DMS 273 (cell line): ENCODE data around the gene ATF6B.
A peak's percentile ranks its signal among the peaks of the same experiment; 100 is the strongest.
"Not testable (repeated sequence)": the region's sequence is repeated elsewhere in the genome, so short reads cannot be mapped to it uniquely, and the experiment has no call there.

ENCODE experiments used
- DNase-seq: peaks from one replicate; lab custom pipeline; 2025; ENCODE audit not compliant: unreplicated experiment; lab: John Stamatoyannopoulos, UW

ATF6B gene

DNA sequence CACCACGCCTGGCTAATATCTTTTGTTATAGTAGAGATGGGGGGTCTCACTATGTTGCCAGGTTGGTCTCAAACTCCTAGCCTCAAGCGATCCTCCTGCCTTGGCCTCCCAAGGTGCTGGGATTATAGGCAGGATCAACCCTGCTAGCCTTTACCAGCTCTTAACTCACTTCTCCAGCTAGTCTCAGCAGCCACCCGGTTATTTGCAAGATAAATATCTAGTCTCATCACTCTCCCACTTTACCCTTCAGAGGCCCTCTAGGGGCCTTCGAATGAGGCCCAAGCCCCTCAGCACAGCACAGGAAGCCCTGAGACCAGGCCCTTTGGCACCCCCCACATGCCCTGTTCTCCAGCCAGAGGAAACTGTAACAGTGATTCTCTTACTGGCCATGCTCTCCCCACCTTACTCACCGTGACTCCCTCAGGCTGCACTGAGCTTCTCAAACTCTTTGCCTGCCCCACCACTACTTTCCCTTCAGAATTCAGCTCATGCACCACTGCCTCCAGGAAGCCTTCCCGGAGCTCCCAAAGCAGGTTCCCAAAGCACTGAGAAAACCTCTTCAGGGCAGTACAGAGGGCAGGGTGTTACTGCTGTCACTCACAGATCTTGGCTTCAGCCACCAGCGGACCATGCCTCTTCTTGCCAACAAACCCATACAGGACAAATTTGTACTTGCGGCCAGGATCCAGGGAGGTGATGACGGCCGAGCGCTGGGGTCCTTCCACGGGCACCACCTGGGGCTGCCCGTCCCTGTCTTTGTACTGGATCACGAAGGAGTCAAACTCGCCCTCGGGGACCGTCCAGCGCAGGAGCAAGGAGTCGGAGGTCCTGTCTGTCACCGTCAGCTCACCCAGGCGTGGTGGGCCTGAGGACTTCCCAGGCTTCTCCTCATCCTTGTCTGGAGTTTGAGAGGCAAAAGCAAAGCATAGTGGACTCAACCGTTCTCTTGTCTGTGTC, 44.0 kb downstream of the ATF6B start:
- DNase-seq, result no peak

- no peak for DNase-seq
Measured at GRCh38 chr6:32082935-32083334, 45.1 kb downstream of the ATF6B start.

- DNase-seq, result no peak
Measured at GRCh38 chr6:32082478-32082877, 45.6 kb downstream of the ATF6B start.

GRCh38 chr6:32081168-32081990, 46.7 kb downstream of the ATF6B start:
- DNase-seq, result no peak

DNA sequence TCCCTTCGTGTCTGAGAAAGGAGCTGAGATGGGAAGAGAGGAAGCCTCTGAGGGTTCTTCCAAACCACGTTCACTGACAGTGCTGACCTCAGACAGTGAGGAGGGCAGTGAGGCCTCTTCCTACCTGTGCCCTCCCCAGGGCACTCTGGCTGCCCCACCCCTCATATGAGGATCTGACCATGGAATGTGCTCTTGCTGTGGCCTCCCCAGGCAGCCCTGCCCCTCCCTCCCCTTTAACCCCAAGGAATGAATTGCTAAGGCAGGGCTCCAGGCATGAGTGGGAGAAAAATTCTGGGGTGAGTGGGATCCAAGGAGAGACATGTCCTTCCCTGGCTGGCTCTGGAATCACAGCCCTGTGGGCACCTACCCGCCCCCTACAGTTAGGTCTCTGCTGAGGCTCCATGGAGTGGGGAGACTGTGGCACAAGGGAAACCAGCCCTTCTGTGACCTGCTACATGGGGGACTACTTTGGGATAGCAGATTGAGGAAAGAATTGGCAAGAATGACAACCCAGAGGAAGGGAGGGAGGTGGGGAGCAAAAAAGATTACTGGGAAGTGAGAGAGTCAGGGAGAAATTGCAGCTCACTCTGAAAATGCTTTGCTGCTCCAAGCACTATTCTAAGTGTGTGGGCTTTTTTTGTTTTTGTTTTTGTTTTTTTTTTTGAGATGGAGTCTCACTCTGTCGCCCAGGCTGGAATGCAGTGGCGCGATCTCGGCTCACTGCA, 48.3 kb downstream of the ATF6B start:
- no peak for DNase-seq

- DNase-seq, result peak; percentile 21
Measured at GRCh38 chr6:32076321-32076809, 51.7 kb downstream of the ATF6B start.

- DNase-seq, result no peak
Measured at GRCh38 chr6:32075781-32076180, 52.3 kb downstream of the ATF6B start.

GRCh38 chr6:32074996-32075532, 53.0 kb downstream of the ATF6B start:
- DNase-seq, result no peak

GRCh38 chr6:32073613-32074012, 54.4 kb downstream of the ATF6B start:
- DNase-seq, result no peak

- DNase-seq, result peak; percentile 62
Measured at GRCh38 chr6:32073101-32073500, 54.9 kb downstream of the ATF6B start.

GRCh38 chr6:32070814-32071543, 57.1 kb downstream of the ATF6B start:
- DNase-seq, result no peak

DNA sequence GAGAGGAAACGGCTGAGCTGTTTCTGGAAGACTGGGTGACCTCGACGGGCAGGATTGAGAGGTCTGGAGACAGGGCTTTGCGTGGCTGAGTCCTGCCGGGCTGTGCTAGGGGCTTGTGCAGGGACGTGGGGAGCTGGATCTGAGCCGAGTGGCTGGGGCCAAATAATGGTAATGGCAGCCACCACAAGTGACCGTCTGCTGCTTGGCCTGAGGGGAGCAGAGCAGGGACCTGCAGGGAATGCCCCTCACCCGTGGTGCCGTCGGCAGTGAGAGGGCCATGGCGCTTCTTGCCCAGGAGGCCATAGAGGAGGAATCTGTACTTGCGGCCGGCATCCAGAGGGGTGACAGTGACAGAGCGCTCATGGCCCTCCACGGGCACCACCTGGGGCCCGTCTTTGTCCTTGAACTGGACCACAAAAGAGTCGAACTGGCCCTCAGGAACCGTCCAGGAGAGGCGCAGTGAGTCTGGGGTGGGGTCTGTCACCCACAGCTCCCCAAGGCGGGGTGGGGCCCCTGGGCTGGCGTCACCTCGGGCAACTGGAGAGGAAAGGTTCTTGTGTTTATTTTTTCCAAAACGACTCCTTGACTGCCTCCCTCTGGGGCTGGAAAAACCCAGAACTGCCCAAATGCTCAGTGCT, 58.0 kb downstream of the ATF6B start:
- no peak for DNase-seq

GRCh38 chr6:32069460-32069859, 58.6 kb downstream of the ATF6B start:
- no peak for DNase-seq

DNA sequence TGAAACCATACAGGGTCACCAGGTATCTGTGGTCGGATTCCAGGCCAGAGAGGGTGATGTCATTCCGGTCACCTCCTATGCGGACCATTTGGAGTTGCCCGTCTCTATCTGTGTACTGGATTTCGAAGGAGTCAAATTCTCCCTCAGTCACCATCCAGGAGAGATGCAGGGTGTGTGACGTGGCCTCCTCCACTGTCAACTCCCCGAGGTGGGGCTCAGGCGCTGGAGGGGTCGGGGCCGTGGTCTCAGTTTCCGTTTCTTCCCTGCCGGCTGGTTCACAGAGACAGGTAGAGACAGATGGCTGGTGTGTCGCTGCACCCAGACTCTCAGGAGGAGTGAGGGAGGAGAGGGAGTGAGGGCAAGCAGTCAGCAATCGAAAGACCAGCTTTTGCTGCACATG, 59.2 kb downstream of the ATF6B start:
- no peak for DNase-seq

DNA sequence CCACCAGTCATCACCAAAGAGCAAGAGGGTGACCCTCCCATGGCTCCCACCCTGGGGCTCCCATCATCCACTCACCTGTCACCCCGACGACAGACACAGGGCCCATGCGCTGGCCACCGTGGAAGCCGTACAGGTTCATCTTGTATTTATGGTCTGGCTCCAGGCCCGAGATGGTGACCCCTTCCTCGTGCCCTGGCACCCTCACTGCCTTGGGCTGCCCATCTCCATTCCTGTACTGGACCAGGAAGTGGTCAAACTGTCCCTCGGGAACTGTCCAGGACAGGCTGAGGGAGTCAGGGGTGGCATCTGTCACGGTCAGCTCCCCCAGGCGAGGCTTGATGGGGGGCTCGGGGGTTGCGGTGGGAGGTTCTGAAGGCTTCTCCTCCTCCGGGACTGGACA, 59.7 kb downstream of the ATF6B start:
- not testable (repeated sequence) for DNase-seq

DNA sequence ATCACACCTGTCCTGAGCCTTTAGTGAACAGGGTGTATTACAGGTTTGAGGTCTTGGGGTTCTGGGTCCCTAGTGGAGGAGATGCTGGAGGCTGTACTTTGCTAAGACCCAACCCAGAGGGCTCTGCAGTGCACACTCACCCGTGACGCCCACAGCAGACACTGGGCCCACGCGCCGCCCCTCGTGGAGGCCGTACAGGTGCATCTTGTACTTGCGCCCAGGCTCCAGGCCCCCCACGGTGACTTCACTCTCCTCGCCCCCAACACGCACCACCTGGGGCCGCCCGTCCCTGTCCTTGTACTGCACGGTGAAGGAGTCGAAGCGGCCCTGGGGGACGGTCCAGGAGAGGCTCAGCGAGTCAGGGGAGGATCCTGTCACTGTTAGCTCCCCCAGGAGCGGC, 60.5 kb downstream of the ATF6B start:
- not testable (repeated sequence) for DNase-seq
